ENCODE data around the gene FCGR2B.
"Not testable (repeated sequence)": the region's sequence is repeated elsewhere in the genome, so short reads cannot be mapped to it uniquely, and the experiment has no call there.

Gene FCGR2B

GRCh38 chr1:161676441-161676840, 13.5 kb downstream of the FCGR2B start:
- TF ChIP-seq CTCF (IDR thresholded peaks at IDR 0.05; ENCODE audit: low read depth, low read length, missing control alignments) = no peak
- no peak overlapping the region for H3K4me3 ChIP-seq (ENCODE audit: low read depth, low read length)

GRCh38 chr1:161676958-161677689, 14.2 kb downstream of the FCGR2B start:
- DNase-seq (ENCODE audit: low read depth) = no peak
- no peak for TF ChIP-seq CTCF (IDR thresholded peaks at IDR 0.05; ENCODE audit: low read depth, low read length, missing control alignments)

More at GRCh38 chr1:161676441-161676840, 13.5 kb downstream of the FCGR2B start:
- no peak for DNase-seq (ENCODE audit: low read depth)

GRCh38 chr1:161678500-161678899, 15.6 kb downstream of the FCGR2B start:
- no peak overlapping the region for H3K4me3 ChIP-seq (ENCODE audit: low read depth, low read length)
- no peak for TF ChIP-seq CTCF (IDR thresholded peaks at IDR 0.05; ENCODE audit: low read depth, low read length, missing control alignments)
- no peak for DNase-seq (ENCODE audit: low read depth)

More at GRCh38 chr1:161676958-161677689, 14.2 kb downstream of the FCGR2B start:
- no peak overlapping the region for H3K4me3 ChIP-seq (ENCODE audit: low read depth, low read length)

- no peak for TF ChIP-seq CTCF (IDR thresholded peaks at IDR 0.05; ENCODE audit: low read depth, low read length, missing control alignments)
- no peak for DNase-seq (ENCODE audit: low read depth)
- no peak overlapping the region for H3K4me3 ChIP-seq (ENCODE audit: low read depth, low read length)
Measured at GRCh38 chr1:161681879-161682278, 18.9 kb downstream of the FCGR2B start.

- H3K4me3 ChIP-seq (ENCODE audit: low read depth, low read length) = no peak overlapping the region
- TF ChIP-seq CTCF (IDR thresholded peaks at IDR 0.05; ENCODE audit: low read depth, low read length, missing control alignments) = no peak
- DNase-seq (ENCODE audit: low read depth) = no peak
Measured at GRCh38 chr1:161688946-161689345, 26.0 kb downstream of the FCGR2B start.

- TF ChIP-seq CTCF (IDR thresholded peaks at IDR 0.05; ENCODE audit: low read depth, low read length, missing control alignments) = no peak
- no peak overlapping the region for H3K4me3 ChIP-seq (ENCODE audit: low read depth, low read length)
Measured at GRCh38 chr1:161691846-161692245, 28.9 kb downstream of the FCGR2B start.

GRCh38 chr1:161693020-161693712, 30.2 kb downstream of the FCGR2B start:
- DNase-seq (ENCODE audit: low read depth) = not testable (repeated sequence)

More at GRCh38 chr1:161691846-161692245, 28.9 kb downstream of the FCGR2B start:
- no peak for DNase-seq (ENCODE audit: low read depth)

GRCh38 chr1:161698302-161698701, 35.4 kb downstream of the FCGR2B start:
- DNase-seq (ENCODE audit: low read depth); H3K4me3 ChIP-seq (ENCODE audit: low read depth, low read length): not testable (repeated sequence)

More at GRCh38 chr1:161693020-161693712, 30.2 kb downstream of the FCGR2B start:
- H3K4me3 ChIP-seq (ENCODE audit: low read depth, low read length) = not testable (repeated sequence)

Measured in GM12864 (cell line).